GM19324 (cell line): ENCODE results near the gene TMEM238.

Experiments used
- ATAC-seq: cut with Tn5 transposase; IDR thresholded peaks from one replicate; pipeline ENCODE4 v1.9.1; 2021; ENCODE audit warnings: mild to moderate bottlenecking, moderate library complexity; ENCODE audit not compliant: unreplicated experiment, low FRiP score

TMEM238 gene

DNA sequence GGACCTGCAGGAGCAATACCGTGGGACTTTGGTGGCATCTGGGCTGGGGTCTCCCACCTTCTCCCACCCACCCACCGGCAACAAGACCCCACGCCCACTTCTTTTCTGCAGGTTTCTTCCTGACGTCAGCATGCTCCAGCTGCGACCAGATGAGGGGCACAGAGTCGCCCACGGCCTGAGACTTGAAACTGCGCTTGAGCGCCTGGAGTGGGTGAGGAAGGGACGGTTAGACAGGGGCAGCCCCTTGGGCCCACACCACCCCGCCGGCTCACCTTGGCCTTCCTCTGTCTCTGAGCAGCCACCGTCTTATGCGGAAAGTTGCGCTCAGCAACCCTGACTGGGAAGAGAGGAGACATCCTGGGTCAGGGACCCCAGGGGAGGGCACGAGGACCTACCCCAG, 23.2 kb downstream of the TMEM238 start:
- ATAC-seq: no peak

DNA sequence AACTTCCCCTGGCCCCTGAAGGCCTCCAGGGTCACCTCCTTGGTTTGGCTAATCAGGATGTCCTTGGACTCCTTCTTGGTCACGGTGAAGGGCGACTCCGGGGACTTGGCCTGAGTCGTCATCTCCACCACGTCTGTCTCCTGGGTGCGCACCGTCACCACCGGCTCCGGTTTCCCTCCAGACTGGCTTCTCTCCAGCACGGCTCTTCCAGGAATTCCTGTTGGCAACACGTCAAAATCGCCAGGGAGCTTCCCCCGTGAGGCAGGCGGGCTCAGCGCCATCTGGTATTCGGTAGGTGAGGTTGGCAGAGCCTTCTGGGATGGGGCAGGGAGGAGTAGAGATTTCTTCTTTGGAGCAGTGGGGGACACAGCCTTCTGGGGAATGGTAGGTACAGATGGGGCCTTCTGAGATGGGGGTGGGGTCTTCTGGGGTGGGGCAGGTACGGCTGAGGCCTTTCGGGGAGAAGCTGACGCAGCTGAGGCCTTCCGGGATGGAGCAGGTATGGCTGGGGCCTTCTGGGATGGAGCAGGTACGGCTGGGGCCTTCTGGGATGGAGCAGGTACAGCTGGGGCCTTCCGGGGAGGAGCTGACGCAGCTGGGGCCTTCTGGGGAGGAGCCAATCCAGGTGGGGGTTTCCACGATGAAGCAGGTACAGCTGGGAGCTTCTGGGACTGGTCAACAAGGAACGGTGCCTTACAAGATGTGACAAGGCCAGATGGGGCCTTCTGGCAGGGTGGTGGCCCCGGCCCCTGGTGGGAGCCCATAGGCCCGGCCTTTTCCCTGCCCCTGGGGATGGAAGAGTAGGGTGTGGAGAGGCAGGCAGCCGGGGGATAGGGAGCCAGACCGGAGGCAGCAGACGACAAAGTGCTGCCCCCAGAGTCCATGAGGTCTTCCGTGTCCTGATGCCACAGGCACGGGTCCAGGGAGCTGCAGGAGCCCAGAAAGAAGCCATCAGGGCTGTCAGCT, 24.9 kb downstream of the TMEM238 start:
- ATAC-seq: no peak

DNA sequence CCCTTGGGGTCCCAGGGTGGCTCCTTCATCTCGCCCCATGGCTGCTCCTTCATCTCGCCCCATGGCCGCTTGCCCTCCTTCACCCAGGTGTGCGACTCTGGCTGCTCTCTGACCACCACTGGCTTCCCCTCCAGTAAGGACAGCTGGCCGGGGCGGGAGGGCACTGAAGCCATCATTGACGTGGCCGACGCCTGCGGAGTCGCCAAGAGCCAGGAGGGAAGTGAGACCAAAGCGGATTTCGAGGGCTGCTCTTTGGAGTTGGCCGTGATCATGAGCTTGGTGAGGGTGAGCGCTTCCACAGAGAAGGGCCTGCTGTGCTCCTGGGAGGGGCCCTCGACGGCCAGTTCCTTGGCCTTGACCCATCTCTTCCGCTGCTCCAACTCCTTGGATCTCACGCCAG, 25.6 kb downstream of the TMEM238 start:
- ATAC-seq: no peak

- no peak for ATAC-seq
These were observed 28.8 kb downstream of the TMEM238 start for GRCh38 chr19:55355213-55355821.

- ATAC-seq: no peak
These were observed 29.3 kb downstream of the TMEM238 start, which contains the start of gene COX6B2 for GRCh38 chr19:55354698-55355212. Gene COX6B2 (minus strand): TSS chr19:55354719. CDS start chr19:55354521, 198 bp downstream.

DNA sequence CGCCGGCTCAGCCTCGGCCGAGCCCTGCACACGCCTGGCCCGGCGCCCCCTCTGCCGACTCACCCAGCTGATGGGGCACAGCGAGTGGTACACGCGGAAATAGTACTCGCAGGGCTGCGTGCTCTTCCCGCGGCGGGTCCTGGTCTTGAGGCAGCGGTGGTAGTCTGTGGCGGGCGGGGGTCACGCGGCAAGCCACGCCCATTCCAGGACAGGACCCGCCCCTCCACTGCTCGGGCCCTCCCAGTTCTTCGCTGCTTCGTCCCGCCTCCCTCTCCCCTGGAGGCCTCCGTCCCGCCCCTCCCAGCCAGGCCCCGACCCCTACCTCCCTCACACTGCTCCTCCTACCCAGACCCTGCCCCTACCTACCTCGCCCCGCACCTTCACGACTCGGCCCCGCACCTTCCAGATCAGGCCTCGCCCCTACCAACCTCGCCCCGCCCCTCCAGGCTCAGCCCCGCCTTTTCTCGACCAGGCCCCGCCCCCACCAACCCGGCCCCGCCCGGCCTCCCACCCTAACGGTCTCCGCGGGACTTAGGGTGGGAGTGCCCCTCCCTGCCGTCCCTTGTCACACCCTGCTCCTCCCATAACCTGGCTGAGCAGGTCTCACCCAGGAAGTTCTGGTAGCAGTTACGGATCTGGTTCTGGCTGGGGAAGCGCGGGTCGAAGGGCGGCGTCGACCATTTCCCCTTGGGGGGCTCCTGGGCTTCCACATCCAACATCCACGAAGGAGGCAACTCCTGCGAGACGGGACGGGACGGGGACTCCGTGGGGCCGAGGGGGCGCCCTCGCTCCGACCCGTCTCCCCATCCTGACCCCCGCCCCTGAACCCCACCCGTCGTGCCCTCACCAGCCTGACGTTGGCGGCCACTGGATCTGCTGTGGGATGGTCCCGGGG, 30.0 kb downstream of the TMEM238 start:
- ATAC-seq: no peak

GRCh38 chr19:55353356-55353802, 30.7 kb downstream of the TMEM238 start:
- no peak for ATAC-seq

- no peak for ATAC-seq
These were observed 31.4 kb downstream of the TMEM238 start for GRCh38 chr19:55352549-55353145.

GRCh38 chr19:55352040-55352439, 32.1 kb downstream of the TMEM238 start:
- no peak for ATAC-seq

- no peak for ATAC-seq
These were observed 33.3 kb downstream of the TMEM238 start for GRCh38 chr19:55350620-55351315.

DNA sequence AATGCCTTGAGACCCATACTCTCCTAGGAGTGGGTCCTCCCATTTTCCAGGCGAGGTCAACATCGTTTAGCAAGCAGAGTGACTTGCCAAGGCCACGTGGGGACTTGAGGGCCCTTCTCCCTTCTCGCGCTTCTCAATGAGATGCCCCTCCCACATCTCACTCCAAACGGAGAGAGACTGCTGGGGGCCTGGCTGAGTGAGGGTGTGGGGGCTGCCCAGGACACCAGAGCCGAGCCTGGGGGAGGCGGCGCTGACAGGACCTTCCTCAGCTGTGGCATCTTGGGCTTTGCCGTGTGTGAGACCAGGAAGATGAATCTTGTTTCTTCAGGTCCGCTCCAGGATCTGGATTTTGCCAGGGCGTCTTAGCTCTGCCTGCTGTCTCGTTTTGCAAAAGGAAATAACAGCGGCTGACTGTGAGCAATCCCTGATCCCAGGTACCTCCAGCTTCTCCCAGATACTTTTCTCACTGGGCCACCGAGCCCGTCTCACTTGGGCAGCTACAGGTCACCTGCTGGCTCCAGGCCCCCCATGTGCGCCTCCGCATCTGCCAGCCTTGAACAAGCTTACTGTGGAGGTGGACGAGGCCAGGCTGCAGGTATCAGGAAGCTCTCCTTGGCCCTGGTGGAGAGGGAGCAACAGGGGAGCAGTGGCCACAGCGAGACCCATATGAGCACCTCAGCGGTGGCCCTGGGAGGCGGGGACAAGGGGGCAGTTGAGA, 35.6 kb downstream of the TMEM238 start:
- no peak for ATAC-seq

DNA sequence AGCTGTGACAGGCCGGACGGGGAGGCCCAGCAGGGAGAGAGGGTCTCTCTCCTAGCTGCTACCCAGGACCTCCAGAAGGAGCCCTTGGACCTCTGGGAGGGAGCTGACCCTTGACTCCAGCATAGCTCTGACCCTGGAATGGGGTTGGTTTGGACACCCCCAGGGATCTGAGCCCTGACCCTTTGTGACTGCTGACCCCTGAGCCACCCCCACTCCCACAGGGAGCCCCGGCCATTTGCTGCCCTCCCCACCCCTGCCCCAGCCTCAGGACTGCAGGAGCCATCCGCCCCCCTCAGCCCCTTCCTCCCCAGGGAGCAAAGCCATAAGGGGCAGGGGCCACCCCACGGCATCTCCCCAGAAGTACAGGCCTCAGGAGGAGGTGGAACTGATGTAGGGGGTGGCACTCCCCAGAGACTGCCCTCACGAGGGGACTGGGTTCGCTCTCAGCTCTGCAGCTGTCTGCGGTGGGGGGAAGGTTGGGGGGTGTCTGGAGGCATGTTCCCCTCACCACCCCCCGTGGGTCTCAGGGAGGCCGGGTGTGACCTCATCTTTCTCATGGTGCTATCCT, 36.6 kb downstream of the TMEM238 start:
- no peak for ATAC-seq

DNA sequence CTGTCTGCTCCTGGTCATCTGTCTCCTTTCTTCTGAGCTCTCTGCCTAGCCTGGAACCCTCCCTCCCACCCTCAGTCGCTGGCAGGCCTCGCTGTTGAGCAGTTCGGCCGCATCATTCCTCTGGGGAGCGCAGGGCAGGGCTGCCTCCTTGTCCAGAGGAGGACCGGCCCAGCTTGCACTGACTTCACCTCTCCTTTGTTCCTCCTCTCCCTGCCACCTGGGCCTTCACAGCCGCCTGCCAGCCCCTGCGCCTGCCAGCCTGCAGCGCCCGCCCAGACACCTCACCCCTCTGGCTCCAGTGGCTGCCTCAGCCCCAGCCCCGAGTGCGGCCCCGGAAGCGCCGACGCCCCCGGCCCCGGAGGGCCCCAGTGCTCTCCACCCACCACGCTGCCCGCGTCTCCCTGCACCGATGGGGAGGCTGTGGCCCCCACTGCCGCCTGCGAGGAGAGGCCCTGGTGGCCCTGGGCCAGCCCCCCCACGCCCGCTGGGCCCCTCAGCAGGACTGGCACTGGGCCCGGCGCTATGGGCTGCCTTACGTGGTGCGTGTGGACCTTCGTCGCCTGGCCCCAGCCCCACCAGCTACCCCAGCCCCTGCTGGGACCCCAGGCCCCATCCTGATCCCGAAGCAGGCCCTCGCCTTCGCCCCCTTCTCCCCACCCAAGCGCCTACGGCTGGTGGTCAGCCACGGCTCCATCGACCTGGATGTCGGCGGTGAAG, 37.2 kb downstream of the TMEM238 start:
- ATAC-seq: no peak

GRCh38 chr19:55345818-55346724, 38.0 kb downstream of the TMEM238 start:
- no peak for ATAC-seq

DNA sequence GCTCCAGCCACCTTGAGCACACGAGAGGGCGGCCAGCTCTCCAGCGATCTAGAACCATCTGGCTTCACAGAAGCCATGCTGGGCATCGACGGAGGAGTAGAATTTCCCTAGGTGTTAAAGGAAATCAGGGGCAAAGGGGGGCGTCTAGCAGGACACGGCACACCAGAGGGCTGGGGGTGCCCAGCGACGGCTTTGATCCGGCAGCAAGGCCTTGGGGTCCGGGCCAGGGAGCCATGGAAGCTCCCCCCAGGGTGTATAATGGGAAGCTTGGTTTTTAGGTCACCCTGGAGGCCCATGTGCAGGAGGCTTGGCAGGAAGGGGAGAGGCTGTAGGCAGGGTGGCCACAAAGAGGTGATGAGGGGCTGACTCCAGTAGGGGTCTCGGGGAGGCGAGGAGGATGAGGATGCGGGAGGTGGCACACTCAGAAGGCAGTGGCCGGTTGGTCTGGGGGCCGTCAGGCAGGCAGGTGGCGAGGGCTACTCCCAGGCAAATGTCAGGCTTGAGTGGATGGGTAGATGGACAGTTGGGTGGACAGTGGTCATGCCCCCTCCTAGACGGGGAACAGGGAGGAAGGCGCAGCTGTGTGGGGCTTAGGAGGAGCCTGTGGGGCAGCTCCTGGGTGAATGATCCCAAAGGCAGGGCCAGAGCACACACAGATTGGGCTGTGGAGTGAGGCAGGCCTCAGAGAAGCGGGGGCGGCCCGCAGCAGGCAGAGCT, 38.8 kb downstream of the TMEM238 start:
- ATAC-seq: no peak

DNA sequence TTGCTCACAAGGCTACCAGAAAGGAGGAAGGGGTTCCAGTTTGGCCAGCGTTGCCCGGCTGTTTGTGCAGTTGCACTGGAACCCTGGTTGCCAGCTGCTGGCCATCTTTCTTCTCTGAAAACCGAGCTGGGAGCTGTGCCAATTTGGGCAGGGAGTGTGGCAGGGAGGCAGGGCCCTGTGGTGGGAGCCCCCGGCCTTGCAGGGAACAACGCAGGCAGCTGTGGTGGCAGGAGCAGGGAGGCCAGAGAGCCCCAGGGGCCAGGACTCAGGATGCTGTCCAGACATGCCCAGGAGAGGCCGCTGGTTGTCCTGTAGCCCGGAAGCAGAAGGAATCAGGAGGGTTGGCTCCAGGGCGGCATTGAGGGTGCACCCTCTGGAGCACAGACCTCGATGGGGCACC, 39.6 kb downstream of the TMEM238 start:
- no peak for ATAC-seq
